ENCODE data around the gene SCN1A.

- TF ChIP-seq POLR2AphosphoS5 (IDR thresholded peaks at IDR 0.05; ENCODE audit: low read depth) (no peak), CTCF (conservative IDR thresholded peaks at IDR 0.05; ENCODE audit: low read depth in 2 of 2) (no peak), EZH2phosphoT487 (IDR thresholded peaks at IDR 0.05; ENCODE audit: unreplicated experiment) (no peak), STAT1 (IDR thresholded peaks at IDR 0.05; ENCODE audit: unreplicated experiment) (no peak), EZH2 (IDR thresholded peaks at IDR 0.05; ENCODE audit: low read depth, unreplicated experiment) (no peak), CREB1 (CRISPR knock-in tag; IDR thresholded peaks at IDR 0.05; ENCODE audit: low read depth) (no peak), ZNF331 (CRISPR knock-in tag; IDR thresholded peaks at IDR 0.05; ENCODE audit: low read depth) (no peak), REST (IDR thresholded peaks at IDR 0.05; ENCODE audit: unreplicated experiment) (no peak), JUNB (IDR thresholded peaks at IDR 0.05; ENCODE audit: unreplicated experiment) (no peak), NANOG (IDR thresholded peaks at IDR 0.05; ENCODE audit: borderline replicate concordance) (no peak), ZNF462 (CRISPR knock-in tag; IDR thresholded peaks at IDR 0.05) (no peak), ZNF114 (CRISPR knock-in tag; IDR thresholded peaks at IDR 0.05) (no peak), ETS1 (IDR thresholded peaks at IDR 0.05) (no peak)
These were observed 57.6 kb downstream of the SCN1A start for GRCh38 chr2:166070231-166070630.

Measured in GM23338 (cell line).